ENCODE data around the gene GPR55.

GPR55 gene

DNA sequence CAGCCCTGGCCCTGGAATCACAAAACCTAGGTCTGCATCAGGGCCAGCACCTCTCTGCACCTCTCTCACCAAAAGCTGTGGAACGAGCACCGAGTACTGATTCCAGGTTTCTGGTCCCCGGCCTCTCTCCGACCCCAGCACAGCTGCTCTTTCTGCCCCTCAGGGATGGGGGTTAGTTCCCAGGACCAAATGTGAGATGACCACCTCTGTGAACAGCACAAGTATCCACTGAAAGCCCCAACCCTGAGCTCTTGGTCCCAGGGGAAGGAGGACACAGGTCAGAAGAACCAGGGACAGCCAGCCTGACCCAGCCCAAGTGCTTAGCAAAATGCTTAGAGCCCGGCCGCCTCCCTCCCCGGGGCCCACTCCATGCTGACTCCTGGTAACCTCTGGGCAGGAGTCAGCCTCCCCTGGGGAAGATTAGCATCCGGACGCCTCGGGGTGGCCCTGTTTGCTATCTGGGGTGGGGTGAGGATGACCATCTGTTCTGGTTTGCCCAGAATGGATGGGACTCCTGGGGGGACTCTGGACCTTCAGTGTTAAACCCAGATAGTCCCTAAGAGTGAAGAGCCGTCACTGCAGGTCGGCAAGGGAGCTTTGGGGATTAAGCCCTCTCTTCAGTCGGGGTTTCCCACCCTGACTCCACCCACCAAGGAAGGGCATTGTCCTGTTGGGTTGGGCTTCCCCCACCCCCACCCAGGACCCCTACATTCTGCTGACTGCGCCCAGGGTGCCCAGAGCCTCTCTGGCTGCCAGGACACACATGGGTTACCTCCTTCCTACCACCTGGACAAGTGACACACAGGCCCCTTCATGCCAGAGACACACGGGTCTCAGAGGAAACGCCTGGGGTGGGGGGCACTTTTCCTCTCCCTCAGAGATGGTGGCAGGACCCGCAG lies 9.4 kb upstream of the GPR55 start:
- DNase-seq: no peak

DNA sequence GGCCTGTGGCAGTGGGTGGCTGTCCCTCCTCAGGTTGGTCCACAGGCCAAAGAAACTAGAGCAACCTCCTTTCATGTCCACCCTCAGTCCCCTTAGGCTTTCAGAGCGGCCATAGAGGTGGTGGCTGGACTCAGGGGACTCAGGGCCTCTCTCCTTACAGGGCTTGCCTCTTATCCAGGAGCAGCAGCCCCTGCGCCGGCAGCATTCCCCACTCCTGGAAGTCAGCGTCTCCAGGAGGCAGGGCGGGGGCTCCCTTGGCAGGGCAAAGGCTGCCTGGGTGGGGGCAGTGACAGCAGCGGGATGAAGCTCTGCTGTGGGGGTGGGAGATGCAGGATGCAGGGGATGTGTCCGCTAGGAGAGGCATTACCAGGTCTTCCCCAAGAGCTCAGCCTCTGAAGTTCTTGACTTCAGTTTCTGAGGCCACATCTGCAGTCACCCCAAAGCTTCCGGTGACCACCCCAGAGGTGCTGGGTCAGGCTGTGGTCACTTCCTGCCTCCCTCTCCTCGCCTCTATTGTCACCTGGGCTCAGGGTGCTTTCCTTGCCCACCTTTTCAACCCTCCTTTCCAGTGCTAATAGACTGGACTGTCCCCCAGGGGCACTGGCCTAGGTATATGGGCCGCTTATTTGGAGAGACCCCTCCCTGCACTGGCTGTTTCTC lies 8.6 kb upstream of the GPR55 start:
- DNase-seq: no peak

DNA sequence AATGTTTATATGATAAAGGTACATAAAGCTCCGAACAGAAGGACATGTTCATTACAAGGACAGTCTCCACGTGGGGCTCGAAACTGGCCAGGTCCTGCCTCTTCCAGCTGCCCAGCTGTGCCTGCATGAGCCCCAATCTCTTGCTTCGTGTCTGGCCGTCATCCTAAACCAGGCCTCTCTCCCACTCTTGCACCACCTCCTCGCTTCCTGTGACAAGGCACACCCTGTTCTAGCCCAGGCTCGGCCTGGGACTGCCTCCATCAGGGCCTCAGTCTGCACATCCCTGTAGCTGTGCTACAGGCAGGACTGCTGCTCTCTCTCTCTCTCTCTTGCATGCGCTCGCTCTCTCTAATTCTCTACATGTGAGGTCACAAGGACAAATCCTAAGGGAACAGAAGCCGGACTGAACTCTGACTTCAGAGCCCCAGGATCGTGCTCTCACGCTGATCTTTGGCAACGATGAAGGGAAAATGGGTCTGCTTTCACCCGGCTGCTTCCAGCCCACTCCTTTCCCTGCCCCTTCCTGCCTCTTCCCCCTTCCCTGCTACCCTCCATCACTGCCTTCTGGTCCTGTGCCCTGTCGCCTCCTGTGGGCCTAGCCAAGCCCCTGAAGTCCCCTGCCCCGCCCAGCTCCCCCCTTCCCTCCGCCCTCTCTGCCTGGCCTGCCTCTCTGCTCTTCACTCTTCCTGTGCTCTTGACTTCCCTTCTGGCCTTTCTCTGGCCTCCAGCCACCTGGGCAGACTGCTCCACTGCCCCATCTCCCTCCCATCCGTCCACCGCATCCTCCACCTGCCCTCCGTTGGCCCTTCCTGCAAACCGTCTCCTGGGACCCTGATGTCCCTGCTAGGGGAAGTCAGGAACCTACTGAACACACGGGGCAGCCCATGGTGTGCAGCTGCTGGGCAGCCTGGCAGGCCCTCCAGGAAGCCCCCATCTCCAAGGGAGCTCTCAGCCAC lies 7.8 kb upstream of the GPR55 start:
- DNase-seq: no peak

DNA sequence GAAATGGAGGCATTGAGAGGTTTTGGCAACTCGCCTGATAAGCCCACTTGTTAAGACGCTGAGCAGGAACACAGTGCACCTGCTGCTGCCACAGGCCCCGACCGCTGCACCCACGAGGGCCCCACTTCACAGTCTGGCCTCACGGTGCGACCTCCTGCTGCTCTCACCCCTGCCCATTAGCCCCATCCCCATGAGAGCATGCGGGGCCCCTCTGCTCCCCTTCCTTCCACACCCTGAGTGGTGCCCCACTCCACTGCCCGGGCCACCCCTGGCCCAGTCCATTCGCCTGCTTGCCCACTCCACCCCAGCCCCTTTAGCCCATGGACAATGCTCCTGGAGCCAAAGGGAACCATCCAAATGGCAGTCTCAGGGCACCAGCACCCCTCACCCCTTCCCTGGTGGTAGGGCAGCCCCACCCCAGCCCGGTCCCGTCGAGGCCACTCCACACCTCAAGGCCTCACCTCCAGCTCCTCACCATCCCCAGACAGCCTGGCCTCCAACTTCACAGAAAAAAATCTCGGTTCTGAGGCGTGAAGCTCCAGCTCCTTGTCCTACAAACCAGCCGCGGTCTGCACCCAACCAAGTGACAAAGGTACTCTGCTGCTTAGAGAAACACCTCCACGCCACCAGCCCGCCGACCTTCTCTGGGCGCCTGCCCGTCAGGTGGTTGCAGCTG lies 6.7 kb upstream of the GPR55 start:
- DNase-seq: no peak

- no peak for DNase-seq
Measured at GRCh38 chr2:230930928-230931555, 6.0 kb upstream of the GPR55 start.

- no peak for DNase-seq
Measured at GRCh38 chr2:230930149-230930780, 5.2 kb upstream of the GPR55 start.

GRCh38 chr2:230929381-230930148 lies 4.5 kb upstream of the GPR55 start:
- no peak for DNase-seq

DNA sequence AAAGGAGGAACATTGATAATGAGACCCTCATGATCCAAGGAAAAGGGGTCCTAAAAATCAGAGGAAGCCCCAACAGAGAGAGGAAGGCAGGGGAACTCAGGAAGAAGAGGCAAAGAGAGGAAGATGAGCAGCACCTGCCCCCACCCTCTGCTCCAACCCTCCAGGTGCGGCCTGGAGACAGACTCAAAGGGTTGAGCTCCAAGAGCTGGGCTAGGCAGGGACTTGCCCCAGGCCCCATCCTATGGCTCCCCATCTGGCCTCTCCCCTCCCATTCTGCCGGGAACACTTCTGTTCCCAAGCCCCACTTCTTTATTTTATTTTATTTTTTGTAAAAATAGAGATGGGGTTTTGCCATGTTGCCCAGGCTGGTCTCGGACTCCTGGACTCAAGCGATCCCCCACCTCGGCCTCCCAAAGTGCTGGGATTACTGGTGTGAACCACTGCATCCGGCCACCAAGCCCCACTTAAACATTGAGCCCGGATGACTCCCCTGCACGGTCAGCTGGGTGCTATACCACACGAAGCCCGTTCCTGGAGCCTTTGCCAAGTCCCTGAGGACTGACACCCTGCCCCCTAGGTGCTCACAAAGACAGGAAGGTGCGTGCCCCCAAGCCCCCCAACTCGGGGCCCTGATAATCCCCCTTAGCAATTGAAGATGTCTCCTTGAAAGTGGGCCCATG lies 3.8 kb upstream of the GPR55 start:
- DNase-seq: no peak

GRCh38 chr2:230927711-230928341 lies 2.8 kb upstream of the GPR55 start:
- no peak for DNase-seq

DNA sequence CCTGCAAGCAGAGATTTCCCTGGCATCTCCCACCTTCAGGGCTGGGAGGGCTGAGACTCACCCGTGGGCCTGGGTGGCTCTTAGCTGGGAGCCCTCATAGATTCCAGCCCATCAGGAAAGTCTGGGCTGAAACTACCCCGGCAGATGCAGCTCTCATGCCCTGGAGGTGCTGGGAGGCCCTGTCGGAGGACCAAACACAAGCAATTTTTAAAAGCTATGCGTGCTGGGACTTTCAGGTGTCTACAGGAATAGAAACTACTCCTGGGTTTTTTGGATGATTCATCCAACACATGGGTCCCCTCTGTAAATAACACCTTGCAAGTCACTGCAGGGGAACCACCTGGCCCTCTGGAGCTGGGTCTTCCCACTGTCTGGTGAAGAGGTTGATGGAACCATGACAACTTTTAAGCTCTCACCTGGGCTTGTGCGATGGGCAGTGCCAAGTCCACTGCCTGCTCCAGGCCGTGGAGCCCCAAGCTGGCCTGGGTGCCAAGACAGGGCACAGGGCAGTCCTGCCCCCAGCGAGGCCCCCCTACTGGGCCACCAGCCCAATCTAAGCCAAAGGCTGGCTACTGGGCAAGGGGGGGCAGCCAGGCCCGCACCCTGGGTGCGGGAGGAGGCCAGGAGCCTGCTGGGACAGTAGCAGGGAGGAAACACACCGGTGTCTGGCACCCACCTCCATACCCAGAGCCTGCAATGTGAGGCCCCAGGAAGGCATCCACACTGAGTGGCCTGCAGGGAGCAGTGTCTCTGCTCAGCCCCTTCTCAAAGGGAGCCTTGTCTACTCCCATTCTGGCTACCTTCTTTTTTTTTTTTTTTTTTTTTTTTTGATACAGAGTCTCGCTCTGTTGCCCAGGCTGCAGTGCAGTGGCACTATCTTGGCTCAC lies 1.1 kb upstream of the GPR55 start:
- no peak for DNase-seq

- DNase-seq: no peak
Measured at GRCh38 chr2:230925443-230925878, 419 bp upstream of the GPR55 start.

GRCh38 chr2:230924092-230924469 lies 961 bp downstream of the GPR55 start:
- no peak for DNase-seq

GRCh38 chr2:230922951-230923717 lies 1.9 kb downstream of the GPR55 start:
- DNase-seq: no peak

DNA sequence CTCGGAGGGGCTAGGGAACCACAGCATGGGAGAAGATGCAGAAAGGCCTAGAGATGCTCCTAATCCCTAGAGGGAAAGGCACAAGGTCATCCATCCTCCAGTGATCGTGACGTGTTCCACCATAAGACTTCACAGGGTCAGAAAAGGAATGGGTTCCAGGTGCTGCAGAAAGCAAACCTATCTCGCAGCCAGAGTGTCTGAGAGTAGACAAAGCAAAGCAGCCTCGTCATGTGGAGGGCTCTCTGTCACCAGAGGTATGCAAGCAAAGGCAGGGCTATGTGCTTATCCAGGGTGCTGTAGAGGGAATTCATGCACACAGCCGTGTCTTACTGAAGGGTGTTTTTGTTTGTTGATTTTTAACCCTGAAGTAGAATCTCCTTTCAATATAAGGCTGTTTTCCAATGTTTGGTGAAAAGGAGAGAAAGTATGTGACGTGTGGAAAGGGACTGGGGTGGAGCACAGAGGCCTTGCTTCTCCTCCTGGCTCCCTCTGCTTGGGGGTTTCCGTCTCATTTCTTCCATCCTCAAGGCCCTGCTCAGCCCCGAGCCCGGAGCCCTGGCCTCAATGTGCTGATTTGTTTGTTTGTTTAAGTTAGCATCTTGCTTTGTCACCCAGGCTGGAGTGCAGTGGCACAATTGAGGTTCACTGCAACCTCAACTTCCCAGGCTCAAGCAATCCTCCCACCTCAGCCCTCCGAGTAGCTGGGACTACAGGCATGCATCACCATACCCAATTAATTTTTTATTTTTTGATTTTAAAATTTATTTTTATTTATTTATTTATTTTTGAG lies 3.0 kb downstream of the GPR55 start:
- DNase-seq: peak; percentile 19

DNA sequence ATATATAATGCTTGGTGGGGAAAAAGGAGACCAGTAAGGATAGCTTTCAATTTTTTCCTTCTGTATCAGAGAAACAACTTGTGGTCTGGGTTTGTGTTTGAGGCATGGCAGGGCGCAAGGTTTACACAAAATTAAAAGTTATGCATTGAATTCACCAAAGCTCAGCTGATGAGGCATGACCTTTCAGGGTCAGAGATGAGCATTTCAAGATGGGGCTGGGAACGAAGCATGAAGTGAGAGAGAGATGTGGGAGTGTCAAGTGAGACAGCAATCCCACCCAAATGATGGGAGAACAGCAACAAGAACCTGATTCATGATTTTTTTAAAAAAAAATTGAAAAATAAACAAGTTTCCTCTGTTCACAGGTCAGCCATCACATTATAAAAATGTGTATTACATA lies 4.9 kb downstream of the GPR55 start:
- no peak for DNase-seq

GRCh38 chr2:230919681-230920080 lies 5.4 kb downstream of the GPR55 start:
- DNase-seq: no peak

DNA sequence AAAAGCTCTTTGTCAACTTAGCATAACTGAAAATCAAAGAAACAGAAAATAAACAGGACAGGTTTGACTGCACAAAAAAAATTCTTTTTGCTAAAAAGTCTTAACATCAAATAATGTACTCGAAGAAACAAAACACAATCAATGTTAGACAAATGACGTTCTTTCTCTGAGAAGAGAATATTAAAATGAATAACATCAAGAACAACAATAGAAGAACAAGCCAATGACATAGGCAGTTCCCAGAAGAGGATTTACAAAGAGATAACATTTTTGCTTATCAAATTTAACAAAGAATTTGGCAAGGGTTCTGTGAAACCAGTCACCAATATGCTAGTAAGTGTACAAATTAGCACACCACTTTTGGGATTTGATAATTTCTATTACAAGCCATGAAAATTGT lies 5.8 kb downstream of the GPR55 start:
- DNase-seq: no peak
